ENCODE measurements around the gene DDX43. TPM values are rescaled to one million over a fixed set of nuclear protein-coding genes. Genes with fewer than 3 reads are reported as not detected.
"Not testable (repeated sequence)": the region's sequence is repeated elsewhere in the genome, so short reads cannot be mapped to it uniquely, and the experiment has no call there.

DDX43 gene
- total RNA-seq, 2 donors from 2014 or later = 0.18 to 11.0 TPM

- no peak for DNase-seq (ENCODE audit: low spot score)
- Histone ChIP-seq H3K27ac (peak overlapping the region in 1 of 2 donors; percentile 50), H3K27me3 (replicated peaks; ENCODE audit: insufficient read depth) (no peaks in the 10 kb centered on the region), H3K4me1 (replicated peaks) (no peaks in the 10 kb centered on the region), H3K36me3 (no peaks in the 10 kb centered on the region), H3K4me3 (peak overlapping the region; percentile 31 to 33), H3K9me3 (no peaks in the 10 kb centered on the region)
- WGBS = 41% methylated on average over 4 of the region's 4 CpGs
- intact Hi-C loops (cut with DNase I) = no loop called here
- TF ChIP-seq POLR2AphosphoS5 (IDR thresholded peaks at IDR 0.05) (no peak), CTCF (IDR thresholded peaks at IDR 0.05) (no peak), POLR2A (IDR thresholded peaks at IDR 0.05) (no peak)
Measured at GRCh38 chr6:73388433-73388799, 6.2 kb upstream of the DDX43 start.

- no peaks in the 10 kb centered on the region for H3K9me3 ChIP-seq
- 7% methylated on average over 23 of the region's 38 CpGs for WGBS
- no peaks in the 10 kb centered on the region for H3K27me3 ChIP-seq (replicated peaks; ENCODE audit: insufficient read depth)
- H3K27ac ChIP-seq = peak overlapping the region; percentile 45 to 50
- intact Hi-C loops (cut with DNase I) = no loop called here
- H3K4me1 ChIP-seq (replicated peaks) = no peaks in the 10 kb centered on the region
- DNase-seq (ENCODE audit: low spot score) = peak; percentile 30
- TF ChIP-seq POLR2AphosphoS5 (IDR thresholded peaks at IDR 0.05) = no peak
- TF ChIP-seq CTCF (IDR thresholded peaks at IDR 0.05) = peak; percentile 29 to 55 (median 36)
- no peaks in the 10 kb centered on the region for H3K36me3 ChIP-seq
- H3K4me3 ChIP-seq = peak overlapping the region; percentile 31 to 33
Measured at GRCh38 chr6:73388800-73389512, 5.7 kb upstream of the DDX43 start.

GRCh38 chr6:73389854-73390253 lies 4.8 kb upstream of the DDX43 start:
- DNase-seq (ENCODE audit: low spot score) = no peak
- H3K36me3 ChIP-seq = no peaks in the 10 kb centered on the region
- 92% methylated on average over 10 of the region's 10 CpGs for WGBS
- no peak overlapping the region for H3K27ac ChIP-seq
- no peaks in the 10 kb centered on the region for H3K4me1 ChIP-seq (replicated peaks)
- no peaks in the 10 kb centered on the region for H3K9me3 ChIP-seq
- no peaks in the 10 kb centered on the region for H3K27me3 ChIP-seq (replicated peaks; ENCODE audit: insufficient read depth)
- TF ChIP-seq POLR2A (IDR thresholded peaks at IDR 0.05) (no peak), POLR2AphosphoS5 (IDR thresholded peaks at IDR 0.05) (no peak), CTCF (IDR thresholded peaks at IDR 0.05) (no peak)
- intact Hi-C loops (cut with DNase I) = no loop called here
- H3K4me3 ChIP-seq = no peak overlapping the region

GRCh38 chr6:73391675-73392074 lies 3.0 kb upstream of the DDX43 start:
- Histone ChIP-seq H3K36me3 (no peaks in the 10 kb centered on the region), H3K9me3 (no peaks in the 10 kb centered on the region), H3K27ac (no peak overlapping the region), H3K4me1 (replicated peaks) (no peaks in the 10 kb centered on the region), H3K4me3 (no peak overlapping the region), H3K27me3 (replicated peaks; ENCODE audit: insufficient read depth) (no peaks in the 10 kb centered on the region)
- no peak for DNase-seq (ENCODE audit: low spot score)
- TF ChIP-seq POLR2AphosphoS5 (IDR thresholded peaks at IDR 0.05) = no peak
- TF ChIP-seq CTCF (IDR thresholded peaks at IDR 0.05) = no peak
- no peak for TF ChIP-seq POLR2A (IDR thresholded peaks at IDR 0.05)
- 70% methylated on average over 2 of the region's 2 CpGs for WGBS
- intact Hi-C loops (cut with DNase I) = no loop called here

- intact Hi-C loops (cut with DNase I); DNase-seq (ENCODE audit: low spot score); H3K4me1 ChIP-seq (replicated peaks); H3K27ac ChIP-seq; H3K27me3 ChIP-seq (replicated peaks; ENCODE audit: insufficient read depth); H3K9me3 ChIP-seq; H3K36me3 ChIP-seq; H3K4me3 ChIP-seq: not testable (repeated sequence)
- WGBS = 68% methylated on average over 4 of the region's 4 CpGs
Measured at GRCh38 chr6:73392188-73392587, 2.4 kb upstream of the DDX43 start.
